GM13977 (cell line): ENCODE data around the gene MGAT3.

ENCODE experiments used
- DNase-seq: peaks from one replicate; pipeline ENCODE4 v3.0.0; 2012; ENCODE audit warnings: low spot score
- CTCF ChIP-seq: IDR thresholded peaks from 2 replicates; pipeline ENCODE4 v1.5.1; 2012; ENCODE audit warnings: mild to moderate bottlenecking, control low read depth; ENCODE audit not compliant: insufficient read depth; ENCODE audit errors: extremely low read depth, missing control alignments
- in situ Hi-C: fragments of 300-500 bp; cut with MboI; formaldehyde crosslinking; loops from one replicate; pipeline ENCODE4 v1.12.0; 2022; ENCODE audit warnings: low sequenced_read_pairs, low pct_unique_long_range_greater_than_20kb, mixed read lengths, inconsistent platforms; ENCODE audit not compliant: unreplicated experiment

The MGAT3 gene

GRCh38 chr22:39479254-39479653 lies 22.4 kb downstream of the MGAT3 start:
- in situ Hi-C loops = no loop called here
- no peak for TF ChIP-seq CTCF

DNA sequence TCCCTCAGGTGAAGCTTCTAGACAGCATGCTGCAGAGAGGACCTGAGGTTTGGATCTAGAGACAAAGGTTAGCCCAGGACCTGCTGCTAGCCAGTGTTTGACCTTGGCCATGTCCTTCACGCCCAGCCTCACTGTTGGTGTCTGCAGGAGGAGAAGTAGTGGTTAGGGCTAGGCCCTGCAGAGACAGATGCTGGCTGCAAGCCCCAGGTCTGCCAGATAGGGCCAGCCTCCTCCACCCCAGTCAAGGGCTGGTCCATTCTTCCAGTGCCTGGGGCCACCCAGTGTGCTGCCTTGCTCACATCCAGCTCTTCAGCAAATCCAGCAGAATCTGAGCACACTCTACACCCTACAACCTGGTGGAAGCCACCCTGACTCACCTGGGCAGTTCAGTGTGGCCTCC lies 23.7 kb downstream of the MGAT3 start:
- TF ChIP-seq CTCF = no peak
- DNase-seq = no peak
- in situ Hi-C loops = no loop called here

More at GRCh38 chr22:39479254-39479653, 22.4 kb downstream of the MGAT3 start:
- DNase-seq = no peak

DNA sequence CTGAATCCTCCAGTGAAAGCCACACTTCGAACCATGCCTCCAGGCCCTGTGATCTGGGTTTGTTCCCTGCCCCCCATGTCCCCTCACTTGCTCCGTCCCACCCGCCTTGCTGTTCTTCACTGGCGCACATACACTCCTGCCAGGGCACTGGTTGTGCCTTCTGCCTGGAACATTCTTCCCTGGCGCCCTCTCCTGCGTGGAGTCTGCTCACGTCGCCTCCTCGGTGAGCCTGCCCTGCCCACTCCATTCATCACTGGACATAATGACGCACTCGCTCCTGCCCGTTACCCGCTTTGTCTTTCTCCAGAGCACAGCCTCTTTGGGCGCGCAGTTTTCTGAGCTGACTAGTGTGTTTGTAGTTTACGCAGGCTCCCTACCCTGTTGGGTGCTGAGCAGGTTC lies 24.2 kb downstream of the MGAT3 start:
- in situ Hi-C loops = no loop called here
- TF ChIP-seq CTCF = no peak
- DNase-seq = no peak

DNA sequence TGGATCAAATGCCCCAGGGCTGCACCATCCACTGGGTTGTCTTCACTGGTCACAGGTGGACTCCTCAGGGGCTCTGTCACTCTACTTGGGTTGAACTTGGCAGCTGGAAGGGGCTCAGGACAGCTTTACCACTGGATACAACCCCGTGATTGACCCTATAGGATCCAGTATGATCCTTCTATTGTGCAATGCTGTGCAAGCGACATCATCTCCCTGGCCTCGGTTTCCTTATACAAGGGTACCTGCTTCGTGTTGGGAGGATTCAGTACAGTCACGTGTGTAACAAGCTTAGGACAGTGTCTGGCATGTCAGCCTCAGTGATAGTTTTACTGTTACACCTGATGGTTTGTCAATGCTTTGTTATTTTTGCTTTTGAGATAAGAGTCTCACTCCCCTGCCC lies 24.8 kb downstream of the MGAT3 start:
- TF ChIP-seq CTCF = no peak
- in situ Hi-C loops = no loop called here
- DNase-seq = no peak

GRCh38 chr22:39482768-39483167 lies 26.0 kb downstream of the MGAT3 start:
- DNase-seq = no peak
- in situ Hi-C loops = no loop called here
- TF ChIP-seq CTCF = no peak

GRCh38 chr22:39486951-39487825 lies 30.4 kb downstream of the MGAT3 start:
- DNase-seq = no peak
- in situ Hi-C loops = no loop called here
- TF ChIP-seq CTCF = no peak
